ENCODE measurements around the gene UVRAG.
"Not testable (repeated sequence)": the region's sequence is repeated elsewhere in the genome, so short reads cannot be mapped to it uniquely, and the experiment has no call there.

Gene UVRAG

DNA sequence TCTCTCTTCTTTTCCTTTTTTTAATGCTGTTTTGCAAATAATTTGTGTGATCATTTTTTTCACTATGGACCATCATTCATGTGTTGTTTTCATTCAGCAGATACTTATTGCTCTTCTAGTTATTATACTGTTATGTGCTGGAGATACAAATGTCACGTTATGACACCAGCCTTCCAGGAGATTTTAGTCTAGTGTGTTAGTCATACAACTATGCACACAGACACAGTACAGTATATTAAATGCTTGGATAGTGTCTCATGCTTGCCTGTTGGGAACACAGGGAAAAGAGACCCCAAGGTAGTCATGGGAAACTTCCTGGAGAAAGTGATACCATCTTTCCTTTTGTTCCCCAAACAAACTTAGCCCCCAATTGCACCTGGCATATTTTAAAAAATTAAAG lies 116.1 kb downstream of the UVRAG start:
- no peak overlapping the region for H3K4me3 ChIP-seq (ENCODE audit: low read length)
- no peaks in the 10 kb centered on the region for H3F3A ChIP-seq (ENCODE audit: insufficient read depth, low read length)
- H2AFZ ChIP-seq (ENCODE audit: low read length) = no peak overlapping the region
- no peaks in the 10 kb centered on the region for H4K20me1 ChIP-seq (ENCODE audit: insufficient read depth, low read length)
- no peaks in the 10 kb centered on the region for H3K4me1 ChIP-seq (ENCODE audit: low read length)
- no peak overlapping the region for H3K4me2 ChIP-seq (ENCODE audit: low read depth, low read length)
- no peaks in the 10 kb centered on the region; the same call in 1 of the 2 replicates for H3K36me3 ChIP-seq (replicated peaks; ENCODE audit: insufficient read depth, low read length)
- H3K79me2 ChIP-seq (ENCODE audit: low read length) = no peaks in the 10 kb centered on the region
- no peak for DNase-seq
- no peak overlapping the region for H3K27ac ChIP-seq (ENCODE audit: low read length)
- TF ChIP-seq EZH2 (optimal IDR thresholded peaks at IDR 0.05; ENCODE audit: low read depth, low read length) = no peak
- TF ChIP-seq, protein P1, sequence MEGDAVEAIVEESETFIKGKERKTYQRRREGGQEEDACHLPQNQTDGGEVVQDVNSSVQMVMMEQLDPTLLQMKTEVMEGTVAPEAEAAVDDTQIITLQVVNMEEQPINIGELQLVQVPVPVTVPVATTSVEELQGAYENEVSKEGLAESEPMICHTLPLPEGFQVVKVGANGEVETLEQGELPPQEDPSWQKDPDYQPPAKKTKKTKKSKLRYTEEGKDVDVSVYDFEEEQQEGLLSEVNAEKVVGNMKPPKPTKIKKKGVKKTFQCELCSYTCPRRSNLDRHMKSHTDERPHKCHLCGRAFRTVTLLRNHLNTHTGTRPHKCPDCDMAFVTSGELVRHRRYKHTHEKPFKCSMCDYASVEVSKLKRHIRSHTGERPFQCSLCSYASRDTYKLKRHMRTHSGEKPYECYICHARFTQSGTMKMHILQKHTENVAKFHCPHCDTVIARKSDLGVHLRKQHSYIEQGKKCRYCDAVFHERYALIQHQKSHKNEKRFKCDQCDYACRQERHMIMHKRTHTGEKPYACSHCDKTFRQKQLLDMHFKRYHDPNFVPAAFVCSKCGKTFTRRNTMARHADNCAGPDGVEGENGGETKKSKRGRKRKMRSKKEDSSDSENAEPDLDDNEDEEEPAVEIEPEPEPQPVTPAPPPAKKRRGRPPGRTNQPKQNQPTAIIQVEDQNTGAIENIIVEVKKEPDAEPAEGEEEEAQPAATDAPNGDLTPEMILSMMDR (IDR thresholded peaks at IDR 0.05; ENCODE audit: low read length) = no peak
- no peak for TF ChIP-seq EZH2phosphoT487 (IDR thresholded peaks at IDR 0.05; ENCODE audit: low read length)
- no peaks in the 10 kb centered on the region for H3K27me3 ChIP-seq (replicated peaks; ENCODE audit: insufficient read depth, low read length)
- H3K9me2 ChIP-seq (replicated peaks; ENCODE audit: insufficient read depth, low read length) = no peaks in the 10 kb centered on the region
- no peak overlapping the region for H3K9ac ChIP-seq (ENCODE audit: low read length)
- no peaks in the 10 kb centered on the region for H3K9me3 ChIP-seq (replicated peaks; ENCODE audit: insufficient read depth, low read length)

DNA sequence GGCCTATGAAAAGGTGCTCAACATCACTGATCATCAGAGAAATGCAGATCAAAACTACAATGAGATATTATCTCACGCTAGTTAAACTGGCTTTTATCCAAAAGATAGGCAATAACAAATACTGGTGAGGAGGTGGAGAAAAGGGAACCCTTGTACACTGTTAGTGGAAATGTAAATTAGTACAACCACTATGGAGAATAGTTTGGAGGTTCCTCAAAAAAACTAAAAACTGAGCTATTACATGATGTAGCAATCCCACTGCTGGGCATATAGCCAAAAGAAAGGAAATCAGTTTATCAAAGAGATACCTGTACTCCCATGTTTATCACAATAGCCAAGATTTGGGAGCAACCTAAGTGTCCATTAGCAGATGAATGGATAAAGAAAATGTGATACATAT lies 118.7 kb downstream of the UVRAG start:
- not testable (repeated sequence) for DNase-seq; H3K27me3 ChIP-seq (replicated peaks; ENCODE audit: insufficient read depth, low read length); H3K4me3 ChIP-seq (ENCODE audit: low read length); H3K9me2 ChIP-seq (replicated peaks; ENCODE audit: insufficient read depth, low read length); H3K4me1 ChIP-seq (ENCODE audit: low read length); H3K36me3 ChIP-seq (replicated peaks; ENCODE audit: insufficient read depth, low read length); H3F3A ChIP-seq (ENCODE audit: insufficient read depth, low read length); H2AFZ ChIP-seq (ENCODE audit: low read length); H3K9ac ChIP-seq (ENCODE audit: low read length); H3K9me3 ChIP-seq (replicated peaks; ENCODE audit: insufficient read depth, low read length); H3K4me2 ChIP-seq (ENCODE audit: low read depth, low read length); H3K27ac ChIP-seq (ENCODE audit: low read length); H4K20me1 ChIP-seq (ENCODE audit: insufficient read depth, low read length); H3K79me2 ChIP-seq (ENCODE audit: low read length)

GRCh38 chr11:75934851-75935250 lies 119.8 kb downstream of the UVRAG start:
- Histone ChIP-seq H3K4me1 (ENCODE audit: low read length) (peaks cover 8% of the 10 kb centered on the region), H4K20me1 (ENCODE audit: insufficient read depth, low read length) (no peaks in the 10 kb centered on the region), H3K9me2 (replicated peaks; ENCODE audit: insufficient read depth, low read length) (no peaks in the 10 kb centered on the region), H3K9me3 (replicated peaks; ENCODE audit: insufficient read depth, low read length) (no peaks in the 10 kb centered on the region), H3K9ac (ENCODE audit: low read length) (no peak overlapping the region), H3K36me3 (replicated peaks; ENCODE audit: insufficient read depth, low read length) (no peaks in the 10 kb centered on the region; the same call in 1 of the 2 replicates), H3K4me2 (ENCODE audit: low read depth, low read length) (no peak overlapping the region), H3K4me3 (ENCODE audit: low read length) (no peak overlapping the region), H3F3A (ENCODE audit: insufficient read depth, low read length) (peaks cover 6% of the 10 kb centered on the region; the same call in 1 of the 2 replicates), H2AFZ (ENCODE audit: low read length) (no peak overlapping the region), H3K79me2 (ENCODE audit: low read length) (no peaks in the 10 kb centered on the region; the same call in 1 of the 2 replicates), H3K27ac (ENCODE audit: low read length) (no peak overlapping the region), H3K27me3 (replicated peaks; ENCODE audit: insufficient read depth, low read length) (no peaks in the 10 kb centered on the region)
- no peak for TF ChIP-seq EZH2 (optimal IDR thresholded peaks at IDR 0.05; ENCODE audit: low read depth, low read length)
- TF ChIP-seq, protein P1 (IDR thresholded peaks at IDR 0.05; ENCODE audit: low read length) = no peak
- TF ChIP-seq EZH2phosphoT487 (IDR thresholded peaks at IDR 0.05; ENCODE audit: low read length) = no peak
- DNase-seq = no peak

- DNase-seq = no peak
- no peak overlapping the region for H3K27ac ChIP-seq (ENCODE audit: low read length)
- no peak overlapping the region for H3K9ac ChIP-seq (ENCODE audit: low read length)
- H4K20me1 ChIP-seq (ENCODE audit: insufficient read depth, low read length) = no peaks in the 10 kb centered on the region
- TF ChIP-seq, protein P1 (IDR thresholded peaks at IDR 0.05; ENCODE audit: low read length) = no peak
- TF ChIP-seq EZH2 (optimal IDR thresholded peaks at IDR 0.05; ENCODE audit: low read depth, low read length) (no peak), EZH2phosphoT487 (IDR thresholded peaks at IDR 0.05; ENCODE audit: low read length) (no peak)
- H3K4me1 ChIP-seq (ENCODE audit: low read length) = peaks cover 26% of the 10 kb centered on the region
- no peaks in the 10 kb centered on the region; the same call in 1 of the 2 replicates for H3K79me2 ChIP-seq (ENCODE audit: low read length)
- H2AFZ ChIP-seq (ENCODE audit: low read length) = no peak overlapping the region
- H3K4me2 ChIP-seq (ENCODE audit: low read depth, low read length) = no peak overlapping the region
- no peak overlapping the region for H3K4me3 ChIP-seq (ENCODE audit: low read length)
- H3K9me2 ChIP-seq (replicated peaks; ENCODE audit: insufficient read depth, low read length) = no peaks in the 10 kb centered on the region
- H3F3A ChIP-seq (ENCODE audit: insufficient read depth, low read length) = peaks cover 8% of the 10 kb centered on the region; the same call in 1 of the 2 replicates
- H3K9me3 ChIP-seq (replicated peaks; ENCODE audit: insufficient read depth, low read length) = no peaks in the 10 kb centered on the region
- no peaks in the 10 kb centered on the region for H3K27me3 ChIP-seq (replicated peaks; ENCODE audit: insufficient read depth, low read length)
- no peaks in the 10 kb centered on the region for H3K36me3 ChIP-seq (replicated peaks; ENCODE audit: insufficient read depth, low read length)
These were observed 123.5 kb downstream of the UVRAG start for GRCh38 chr11:75938543-75938942.
